H1 (cell line): ENCODE data around the gene P2RX2. TPM values are rescaled to one million over a fixed set of nuclear protein-coding genes. Genes with fewer than 3 reads are reported as not detected.

ENCODE experiments used
- CTCF ChIA-PET: fragments of 300-600 bp; sonication (Branson Sonifier 250); formaldehyde crosslinking; loops from one replicate; lab custom pipeline; 2021; ENCODE audit not compliant: partially characterized antibody; lab: Charles Lee
- POLR2A ChIA-PET: fragments of 300-600 bp; sonication (Branson Sonifier 250); formaldehyde crosslinking; loops from one replicate; lab custom pipeline; 2021; ENCODE audit warnings: inconsistent platforms; ENCODE audit not compliant: partially characterized antibody; lab: Charles Lee
- DNase-seq, 2 experiments: peaks; one replicate each; pipeline versions ENCODE4 v3.0.0 to v3.0.0-alpha.2; 2010 to 2022; ENCODE audit warnings: low spot score in 2 of 2, low read depth in 1 of 2, mixed read lengths in 1 of 2
- FAIRE-seq: peaks from 2 replicates; lab custom pipeline; 2011; peaks lifted over from hg19 to GRCh38; lab: Jason Lieb, UNC
- H2AFZ ChIP-seq: 2 replicates; pipeline ENCODE4 v1.8.1; 2012; ENCODE audit warnings: low read length, inconsistent platforms
- H2AK5ac ChIP-seq: 2 replicates; pipeline ENCODE4 v1.6.1; 2013; ENCODE audit warnings: low read depth, low read length
- H2BK120ac ChIP-seq: replicated peaks from 2 replicates; pipeline ENCODE3; 2013; ENCODE audit warnings: low read depth, low read length, inconsistent platforms
- H2BK12ac ChIP-seq: 2 replicates; pipeline ENCODE4 v1.6.1; 2013; ENCODE audit warnings: low read depth, low read length
- H2BK15ac ChIP-seq: 2 replicates; pipeline ENCODE4 v1.6.1; 2013; ENCODE audit warnings: low read length
- H2BK20ac ChIP-seq: 2 replicates; pipeline ENCODE4 v1.6.1; 2013; ENCODE audit warnings: low read length
- H2BK5ac ChIP-seq: 2 replicates; pipeline ENCODE4 v1.6.1; 2013; ENCODE audit warnings: low read depth, low read length
- H3K14ac ChIP-seq: 2 replicates; pipeline ENCODE4 v1.6.1; 2013; ENCODE audit warnings: inconsistent platforms; ENCODE audit not compliant: insufficient read length
- H3K18ac ChIP-seq: 2 replicates; pipeline ENCODE4 v1.6.1; 2013; ENCODE audit warnings: low read length; ENCODE audit errors: extremely low read depth
- H3K23ac ChIP-seq: 2 replicates; pipeline ENCODE4 v1.6.1; 2013; ENCODE audit warnings: inconsistent platforms; ENCODE audit not compliant: insufficient read length
- H3K23me2 ChIP-seq: 2 replicates; pipeline ENCODE4 v1.6.1; 2013; ENCODE audit warnings: low read depth, low read length
- H3K27ac ChIP-seq: 2 replicates; pipeline ENCODE4 v1.6.1; 2011; ENCODE audit warnings: low read depth, low read length, inconsistent platforms
- H3K27me3 ChIP-seq, 4 experiments: replicated peaks in 1 of 4; 1 replicate in 1 of 4; 2 replicates in 3 of 4; pipeline versions ENCODE4 v1.6.1 to v1.8.1; 2011 to 2013; ENCODE audit warnings: low read length in 3 of 4, mild to moderate bottlenecking in 3 of 4, inconsistent platforms in 2 of 4, mixed read lengths in 2 of 4, moderate library complexity in 1 of 4; ENCODE audit not compliant: control insufficient read depth in 3 of 4, insufficient read depth in 3 of 4; ENCODE audit errors: extremely low read depth in 1 of 4
- H3K36me3 ChIP-seq, 4 experiments: 2 replicates each; pipeline versions ENCODE4 v1.6.1 to v1.8.1; 2011 to 2013; ENCODE audit warnings: mild to moderate bottlenecking in 4 of 4, low read length in 3 of 4, moderate library complexity in 2 of 4, control low read depth in 1 of 4, inconsistent platforms in 1 of 4; ENCODE audit not compliant: insufficient read depth in 4 of 4, control insufficient read depth in 2 of 4
- H3K4ac ChIP-seq: replicated peaks from 2 replicates; pipeline ENCODE3; 2013; ENCODE audit warnings: low read length, low read depth, mixed read lengths, inconsistent platforms; ENCODE audit not compliant: insufficient read length
- H3K4me1 ChIP-seq, 4 experiments: replicated peaks in 1 of 4; 1 replicate in 1 of 4; 2 replicates in 3 of 4; pipeline versions ENCODE4 v1.6.1 to v1.8.1; 2011 to 2013; ENCODE audit warnings: low read length in 3 of 4, inconsistent platforms in 2 of 4, mixed read lengths in 1 of 4; ENCODE audit not compliant: insufficient read depth in 4 of 4, control insufficient read depth in 3 of 4
- H3K4me2 ChIP-seq, 2 experiments: 2 replicates each; pipeline versions ENCODE4 v1.6.1 to v1.8.1; 2011 to 2013; ENCODE audit warnings: low read depth in 2 of 2, low read length in 2 of 2, control low read depth in 1 of 2, inconsistent platforms in 1 of 2, mild to moderate bottlenecking in 1 of 2; ENCODE audit not compliant: insufficient read depth in 1 of 2
- H3K4me3 ChIP-seq, 4 experiments: fragments of 200-600, 300-600 bp in 1 of 4; sonication (generic), shearing (Covaris generic), sonication (Bioruptor Twin) in 1 of 4; 2 replicates each; pipeline versions ENCODE4 v1.5.1 to v1.8.1; 2011 to 2016; ENCODE audit warnings: low read length in 4 of 4, low read depth in 3 of 4, control low read depth in 2 of 4, inconsistent platforms in 2 of 4, mild to moderate bottlenecking in 2 of 4, mixed read lengths in 1 of 4, moderate library complexity in 1 of 4; ENCODE audit not compliant: insufficient read depth in 2 of 4; ENCODE audit errors: extremely low read depth in 1 of 4
- H3K56ac ChIP-seq: replicated peaks from 2 replicates; pipeline ENCODE3; 2013; ENCODE audit warnings: low read depth, mild to moderate bottlenecking, mixed read lengths, low read length, inconsistent platforms; ENCODE audit not compliant: insufficient read length
- H3K79me1 ChIP-seq: 2 replicates; pipeline ENCODE4 v1.6.1; 2013; ENCODE audit warnings: low read depth, low read length, control low read depth
- H3K79me2 ChIP-seq, 2 experiments: 2 replicates each; pipeline versions ENCODE4 v1.6.1 to v1.8.1; 2012 to 2013; ENCODE audit warnings: low read length in 2 of 2, mild to moderate bottlenecking in 2 of 2, inconsistent platforms in 1 of 2; ENCODE audit not compliant: insufficient read depth in 2 of 2, control insufficient read depth in 1 of 2
- H3K9ac ChIP-seq, 4 experiments: replicated peaks in 1 of 4; 1 replicate in 1 of 4; 2 replicates in 3 of 4; pipeline versions ENCODE4 v1.6.1 to v1.8.1; 2011 to 2013; ENCODE audit warnings: low read depth in 3 of 4, low read length in 3 of 4, control low read depth in 2 of 4, mild to moderate bottlenecking in 2 of 4, moderate library complexity in 2 of 4, inconsistent platforms in 1 of 4; ENCODE audit errors: extremely low read depth in 1 of 4
- H3K9me3 ChIP-seq, 2 experiments: 2 replicates each; pipeline versions ENCODE4 v1.6.1 to v1.8.1; 2012 to 2013; ENCODE audit warnings: mild to moderate bottlenecking in 2 of 2, moderate library complexity in 2 of 2, control low read depth in 1 of 2, inconsistent platforms in 1 of 2, low read depth in 1 of 2, low read length in 1 of 2, mixed read lengths in 1 of 2; ENCODE audit not compliant: insufficient read depth in 2 of 2
- H4K20me1 ChIP-seq, 2 experiments: replicated peaks in 1 of 2; 2 replicates each; pipeline versions ENCODE3 to v1.8.1; 2011 to 2013; ENCODE audit warnings: inconsistent platforms in 2 of 2, low read length in 2 of 2, mild to moderate bottlenecking in 1 of 2; ENCODE audit not compliant: insufficient read depth in 2 of 2, control insufficient read depth in 1 of 2
- H4K5ac ChIP-seq: 2 replicates; pipeline ENCODE4 v1.6.1; 2013; ENCODE audit warnings: low read length, low read depth, mixed read lengths, inconsistent platforms; ENCODE audit not compliant: insufficient read length
- H4K8ac ChIP-seq: 2 replicates; pipeline ENCODE4 v1.8.0; 2013; ENCODE audit warnings: mild to moderate bottlenecking, moderate library complexity, low read length, inconsistent platforms; ENCODE audit not compliant: insufficient read depth; ENCODE audit errors: extremely low read depth
- H4K91ac ChIP-seq: replicated peaks from 2 replicates; pipeline ENCODE3; 2013; ENCODE audit warnings: low read length, mixed read lengths, inconsistent platforms; ENCODE audit not compliant: insufficient read length
- BACH1 ChIP-seq: IDR thresholded peaks from 2 replicates; pipeline ENCODE4 v1.6.1; 2012; ENCODE audit warnings: low read length, improper control_type of control experiment
- CHD1 ChIP-seq: IDR thresholded peaks from 2 replicates; pipeline ENCODE4 v1.6.1; 2012; ENCODE audit warnings: low read depth, low read length, improper control_type of control experiment
- CHD2 ChIP-seq: IDR thresholded peaks from 2 replicates; pipeline ENCODE4 v1.6.1; 2012; ENCODE audit warnings: low read length, improper control_type of control experiment
- GABPA ChIP-seq: IDR thresholded peaks from 2 replicates; pipeline ENCODE4 v1.6.1; 2011; ENCODE audit warnings: mild to moderate bottlenecking, low read length, moderate library complexity, borderline replicate concordance; ENCODE audit not compliant: insufficient read depth
- GTF2F1 ChIP-seq: IDR thresholded peaks from 2 replicates; pipeline ENCODE4 v1.6.1; 2012; ENCODE audit warnings: low read depth, low read length, improper control_type of control experiment, borderline replicate concordance
- HDAC6 ChIP-seq: IDR thresholded peaks from one replicate; pipeline ENCODE4 v1.7.1; 2012; ENCODE audit warnings: low read depth, mild to moderate bottlenecking, inconsistent platforms, low read length, moderate library complexity
- RFX5 ChIP-seq: IDR thresholded peaks from 2 replicates; pipeline ENCODE4 v1.6.1; 2011; ENCODE audit warnings: low read depth, low read length, improper control_type of control experiment, borderline replicate concordance
- RNF2 ChIP-seq: fragments of 200-900, 300-1000 bp; sonication (generic); IDR thresholded peaks from 2 replicates; pipeline ENCODE4 v1.7.1; 2016; ENCODE audit warnings: borderline replicate concordance, low read depth, mild to moderate bottlenecking, antibody characterized with exemption, low read length; ENCODE audit not compliant: poor library complexity, severe bottlenecking; ENCODE audit errors: missing control alignments
- SIX5 ChIP-seq: IDR thresholded peaks from 2 replicates; pipeline ENCODE4 v1.6.1; 2011; ENCODE audit warnings: mild to moderate bottlenecking, low read depth, low read length
- SP1 ChIP-seq: IDR thresholded peaks from 2 replicates; pipeline ENCODE4 v1.6.1; 2011; ENCODE audit warnings: low read depth, low read length
- SUZ12 ChIP-seq: fragments of 200-600 bp; sonication (generic); IDR thresholded peaks from 2 replicates; pipeline ENCODE4 v1.6.1; 2012; ENCODE audit warnings: mild to moderate bottlenecking, inconsistent platforms, low read length, moderate library complexity, mixed read lengths
- TCF12 ChIP-seq: IDR thresholded peaks from 2 replicates; pipeline ENCODE4 v1.6.1; 2011; ENCODE audit warnings: low read depth, mild to moderate bottlenecking, low read length
- WGBS, 2 experiments: shearing (Covaris generic) in 1 of 2; methylation state at CpG; one replicate each; pipeline versions ENCODE4 v1.1.6 to v1.1.7; 2013 to 2015; ENCODE audit warnings: low lambda C conversion rate in 2 of 2, mixed read lengths in 2 of 2, inconsistent platforms in 1 of 2, low coverage in 1 of 2, missing lambda C conversion rate in 1 of 2; ENCODE audit not compliant: insufficient replicate concordance in 2 of 2, insufficient coverage in 1 of 2, insufficient read length in 1 of 2; ENCODE audit errors: extremely low coverage in 1 of 2, missing lambda C conversion rate in 1 of 2; 5-methylcytosine and 5-hydroxymethylcytosine counted together
- polyA plus RNA-seq, 7 experiments: library from polyadenylated mRNA; depleted of rRNA in 3 of 7; stranded (reverse) in 5 of 7; unstranded in 2 of 7; fragments of >200 nt in 5 of 7; fragments of 200-250 nt in 2 of 7; gene quantifications; 1 replicate in 5 of 7; 2 replicates in 1 of 7; 4 replicates in 1 of 7; pipeline versions ENCODE4 v1.2.1 to v1.2.3, GENCODE V29; 2011 to 2013; ENCODE audit warnings: missing spikeins in 2 of 7, mixed read lengths in 2 of 7
- total RNA-seq: library from RNA; stranded (reverse); fragmentation: NEBNext Ultra II Directional; extraction: Animal tissue kit (Norgen Biotek cat#: 25700); gene quantifications from 2 replicates; pipeline ENCODE4 v1.2.1, GENCODE V29; 2021

The P2RX2 gene
- total and polyA plus RNA-seq, 2 of the 8 experiments (the other 6 are each of a cell fraction or from before 2014, with no cell fraction given): 0.84 to 2.2 TPM

GRCh38 chr12:132635076-132635955, 16.7 kb downstream of the P2RX2 start:
- no peak overlapping the region for H2BK120ac ChIP-seq
- H3K4me3 ChIP-seq: no peak overlapping the region
- peak overlapping the region; percentile 45; the same call in 1 of the 2 replicates for H4K8ac ChIP-seq
- peaks cover 7 to 29% of the 10 kb centered on the region in 2 experiments for H4K20me1 ChIP-seq
- no peak overlapping the region for H3K9ac ChIP-seq
- CTCF ChIA-PET: interaction anchor here (0.8 to 9.3 kb wide), 5 partner anchors 10 to 36 kb away, joined by 4 to 61 read pairs (median 6); no protein-coding TSS in a partner anchor
- DNase-seq (no peak), FAIRE-seq (no peak)
- no peak overlapping the region for H3K18ac ChIP-seq
- H3K27me3 ChIP-seq: no peaks in the 10 kb centered on the region
- H3K23me2 ChIP-seq: no peaks in the 10 kb centered on the region
- no peaks in the 10 kb centered on the region for H3K79me2 ChIP-seq
- H2AK5ac ChIP-seq: no peak overlapping the region
- 94% methylated on average over 29 of the region's 29 CpGs; no CpG with 5 or more reads in 1 of the 2 experiments for WGBS, 2 experiments
- no peak overlapping the region for H3K14ac ChIP-seq
- H3K4me2 ChIP-seq: no peak overlapping the region
- no peak overlapping the region for H3K23ac ChIP-seq
- H2BK5ac ChIP-seq: no peak overlapping the region
- peaks cover 34 to 82% (median 75%) of the 10 kb centered on the region in 4 experiments for H3K36me3 ChIP-seq
- no peaks in the 10 kb centered on the region for H3K4me1 ChIP-seq
- H3K27ac ChIP-seq: no peak overlapping the region
- no peaks in the 10 kb centered on the region; the same call in 1 of the 2 replicates for H3K79me1 ChIP-seq
- H2BK15ac ChIP-seq: no peak overlapping the region
- no peaks in the 10 kb centered on the region for H3K9me3 ChIP-seq
- no peak overlapping the region for H2BK20ac ChIP-seq
- no peak overlapping the region for H4K91ac ChIP-seq
- H3K4ac ChIP-seq: no peak overlapping the region
- no peak overlapping the region for H2AFZ ChIP-seq
- H3K56ac ChIP-seq: no peak overlapping the region
- POLR2A ChIA-PET: interaction anchor here (0.7 to 2.1 kb wide), 5 partner anchors 9 to 68 kb away, joined by 3 to 6 read pairs (median 3); no protein-coding TSS in a partner anchor
- H2BK12ac ChIP-seq: no peak overlapping the region
- H4K5ac ChIP-seq: no peak overlapping the region
- TF ChIP-seq CHD1: no peak
- no peak for TF ChIP-seq GTF2F1
- TF ChIP-seq BACH1: no peak
- TF ChIP-seq RFX5: no peak
- no peak for TF ChIP-seq SP1
- no peak for TF ChIP-seq CHD2
- TF ChIP-seq GABPA: no peak
- TF ChIP-seq HDAC6: no peak
- TF ChIP-seq RNF2: no peak
- TF ChIP-seq SUZ12: no peak
- TF ChIP-seq TCF12: no peak
- TF ChIP-seq SIX5: no peak
